ACHN (cell line): ENCODE measurements around the gene LHPP.

Source experiments
- DNase-seq: peaks from one replicate; pipeline ENCODE4 v3.0.0-alpha.2; 2015
- in situ Hi-C: cut with HindIII; loops from 2 replicates; pipeline ENCODE4 v1.10.0; 2017; ENCODE audit warnings: low sequenced_read_pairs, low pct_ligation_motif_present, low pct_unique_long_range_greater_than_20kb

LHPP gene

DNA sequence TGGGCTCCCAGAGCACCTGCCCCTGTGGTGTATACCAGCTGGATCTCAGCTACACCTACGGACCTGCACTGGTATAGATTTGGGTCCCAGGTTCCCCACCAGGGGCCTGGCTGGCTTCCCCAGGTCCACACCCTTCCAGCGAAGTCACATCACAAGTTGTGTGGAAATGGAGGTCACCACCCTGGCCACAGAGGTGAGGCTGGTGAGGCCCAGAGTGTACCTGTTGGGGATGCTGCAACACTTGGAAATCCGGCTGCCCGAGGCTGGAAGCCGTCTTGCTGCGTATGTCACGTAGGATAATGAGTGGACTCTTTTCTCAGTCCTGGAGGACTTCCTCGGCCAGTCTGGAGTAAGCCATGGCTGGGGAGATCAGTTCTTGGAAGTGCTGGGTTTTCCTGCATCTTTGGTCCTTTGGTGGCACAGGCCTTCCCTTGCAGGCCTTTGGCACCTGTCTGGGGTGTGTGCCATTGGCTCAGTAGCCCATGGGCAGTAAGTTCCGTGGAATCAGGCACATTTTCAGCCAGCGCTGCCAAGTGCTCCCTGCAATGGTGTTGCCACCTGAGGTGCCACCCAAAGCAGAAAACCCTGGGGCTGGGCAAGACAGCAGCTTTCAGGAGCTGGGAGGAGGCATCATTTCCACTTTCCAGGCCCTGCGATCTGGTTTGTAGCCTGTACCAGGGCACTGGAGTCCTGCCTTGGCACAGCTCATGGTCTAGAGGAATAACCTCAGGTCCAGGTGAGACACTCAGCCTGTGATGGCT, 97.9 kb downstream of the LHPP start:
- in situ Hi-C loops = no loop called here
- DNase-seq = no peak

GRCh38 chr10:124560377-124561105, 98.9 kb downstream of the LHPP start:
- in situ Hi-C loops = no loop called here
- DNase-seq = no peak

DNA sequence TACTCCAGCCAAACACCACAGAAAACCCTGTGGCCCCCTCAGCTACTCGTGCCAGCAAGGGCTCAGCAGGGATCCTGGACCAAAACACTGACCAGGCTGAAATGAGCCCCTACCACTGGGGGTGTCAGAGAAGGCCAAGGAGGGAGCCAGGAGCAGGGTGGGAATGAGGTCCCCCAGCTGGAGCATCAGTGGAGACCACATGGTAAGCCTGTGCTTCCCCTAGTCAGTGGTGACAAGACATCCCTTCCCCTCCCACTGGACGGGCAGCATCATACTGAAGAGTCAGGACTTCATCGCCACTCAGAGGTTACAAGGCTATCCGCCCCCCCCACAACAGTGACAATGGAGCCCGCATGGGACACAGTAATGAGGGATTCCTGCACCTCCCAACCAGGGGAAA, 99.6 kb downstream of the LHPP start:
- DNase-seq = no peak
- in situ Hi-C loops = no loop called here

DNA sequence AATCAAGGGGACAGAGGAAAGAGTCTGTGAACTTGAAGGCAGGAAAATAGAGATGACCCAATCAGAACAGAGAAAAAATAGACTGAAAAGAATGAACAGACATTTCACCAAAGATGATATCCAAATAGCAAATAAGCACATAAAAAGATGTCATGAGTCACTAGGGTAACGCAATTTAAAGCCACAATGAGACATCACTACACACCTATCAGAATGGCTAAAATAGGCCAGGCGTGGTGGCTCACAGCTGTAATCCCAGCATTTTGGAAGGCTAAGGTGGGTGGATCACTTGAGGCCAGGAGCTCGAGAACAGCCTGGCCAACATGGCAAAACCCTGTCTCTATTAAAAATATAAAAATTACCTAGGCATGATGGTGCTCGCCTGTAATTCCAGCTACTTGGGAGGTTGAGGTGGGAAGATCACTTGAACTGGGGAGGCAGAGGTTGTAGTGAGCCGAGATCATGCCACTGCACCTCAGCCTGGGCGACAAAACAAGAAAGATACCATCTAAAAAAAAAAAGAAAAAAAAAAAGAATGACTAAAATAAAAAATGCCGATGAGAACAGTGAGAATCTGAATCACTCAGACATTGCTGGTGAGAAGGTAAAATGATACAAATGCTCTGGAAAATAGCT, 100.9 kb downstream of the LHPP start:
- no peak for DNase-seq
- in situ Hi-C loops = no loop called here

DNA sequence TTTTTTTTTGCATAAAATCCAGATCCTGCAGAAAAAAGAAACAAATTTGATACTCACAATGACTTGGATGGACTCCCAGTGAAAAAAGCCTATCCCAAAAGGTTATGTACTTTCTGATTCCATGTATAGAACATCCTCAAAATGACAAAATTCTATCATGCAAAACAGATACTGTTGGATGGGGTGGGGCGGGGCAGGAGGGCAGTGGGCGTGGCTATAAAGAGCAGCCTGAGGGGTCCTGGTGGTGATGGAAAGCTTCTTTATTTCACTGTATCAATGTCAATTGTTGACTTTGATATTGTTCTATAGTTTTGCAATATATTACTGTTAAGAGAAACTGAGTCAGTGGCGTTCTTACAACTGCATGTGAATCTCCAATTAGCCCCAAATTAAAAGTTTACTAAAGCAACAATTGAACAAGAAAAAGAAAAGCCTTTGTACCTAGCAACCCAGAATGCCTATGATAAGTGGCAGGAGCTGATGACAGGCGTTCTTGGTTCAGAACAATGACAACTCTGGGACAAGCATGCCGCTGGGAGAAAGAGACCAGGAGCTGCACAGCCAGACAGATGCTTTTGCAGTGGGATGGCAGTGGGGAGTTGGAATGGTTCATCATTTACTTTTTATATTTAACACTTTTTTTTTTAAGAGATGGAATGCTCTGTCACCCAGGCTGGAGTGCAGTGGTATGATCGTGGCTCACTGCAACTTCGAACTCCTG, 101.9 kb downstream of the LHPP start:
- DNase-seq = no peak
- in situ Hi-C loops = no loop called here

DNA sequence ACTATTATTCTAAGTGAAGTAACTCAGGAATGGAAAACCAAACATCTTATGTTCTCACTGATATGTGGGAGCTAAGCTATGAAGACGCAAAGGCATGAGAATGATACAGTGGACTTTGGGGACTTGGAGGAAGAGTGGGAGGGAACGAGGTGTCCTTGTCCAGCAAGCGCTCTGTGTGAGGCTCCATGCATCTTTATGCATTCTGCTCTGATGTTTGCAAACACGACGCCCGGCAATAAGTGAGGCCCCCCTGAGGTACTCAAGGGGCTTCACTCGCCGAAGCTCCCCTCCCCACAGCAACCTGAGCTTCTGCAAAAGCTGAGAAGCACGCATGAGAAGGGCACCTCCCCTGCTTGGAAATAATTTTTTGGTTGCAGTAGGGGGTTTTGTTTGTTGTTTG, 103.3 kb downstream of the LHPP start:
- in situ Hi-C loops = no loop called here
- no peak for DNase-seq

GRCh38 chr10:124565565-124566221, 104.1 kb downstream of the LHPP start:
- DNase-seq = no peak

DNA sequence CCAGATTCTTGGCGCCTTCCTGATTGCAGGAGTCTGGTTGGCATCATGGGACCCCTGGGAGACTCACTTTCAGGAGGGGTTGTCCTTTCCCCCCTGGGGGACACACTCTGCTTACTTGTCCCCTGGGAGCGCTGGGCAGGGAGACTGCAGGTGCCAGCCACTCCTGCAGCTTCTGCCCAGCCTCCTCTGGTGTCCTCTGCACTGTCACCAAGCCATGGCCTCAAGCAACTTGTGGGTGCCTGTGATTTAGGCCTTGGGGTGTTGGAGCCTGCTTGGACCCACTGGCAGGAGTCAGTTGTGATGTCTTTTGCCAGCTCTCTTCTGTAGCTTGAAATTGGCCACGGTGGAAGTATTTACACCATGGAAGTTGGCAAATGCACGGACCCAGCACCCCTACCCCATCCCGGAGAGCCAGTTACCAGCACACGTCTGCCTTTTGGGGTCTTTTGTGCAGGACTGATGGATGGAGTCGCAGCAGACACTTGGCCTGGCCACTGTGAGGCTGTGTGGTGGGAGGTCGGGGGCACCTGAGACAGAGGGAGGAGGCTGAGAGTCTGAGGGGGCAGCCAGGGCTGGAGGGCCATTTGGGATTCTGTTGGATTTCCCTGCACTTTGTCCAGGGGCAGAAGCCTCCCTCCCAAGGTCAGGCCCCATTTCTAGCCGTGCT, 104.7 kb downstream of the LHPP start:
- DNase-seq = no peak
- in situ Hi-C loops = no loop called here

More at GRCh38 chr10:124565565-124566221, 104.1 kb downstream of the LHPP start:
- in situ Hi-C loops = no loop called here

DNA sequence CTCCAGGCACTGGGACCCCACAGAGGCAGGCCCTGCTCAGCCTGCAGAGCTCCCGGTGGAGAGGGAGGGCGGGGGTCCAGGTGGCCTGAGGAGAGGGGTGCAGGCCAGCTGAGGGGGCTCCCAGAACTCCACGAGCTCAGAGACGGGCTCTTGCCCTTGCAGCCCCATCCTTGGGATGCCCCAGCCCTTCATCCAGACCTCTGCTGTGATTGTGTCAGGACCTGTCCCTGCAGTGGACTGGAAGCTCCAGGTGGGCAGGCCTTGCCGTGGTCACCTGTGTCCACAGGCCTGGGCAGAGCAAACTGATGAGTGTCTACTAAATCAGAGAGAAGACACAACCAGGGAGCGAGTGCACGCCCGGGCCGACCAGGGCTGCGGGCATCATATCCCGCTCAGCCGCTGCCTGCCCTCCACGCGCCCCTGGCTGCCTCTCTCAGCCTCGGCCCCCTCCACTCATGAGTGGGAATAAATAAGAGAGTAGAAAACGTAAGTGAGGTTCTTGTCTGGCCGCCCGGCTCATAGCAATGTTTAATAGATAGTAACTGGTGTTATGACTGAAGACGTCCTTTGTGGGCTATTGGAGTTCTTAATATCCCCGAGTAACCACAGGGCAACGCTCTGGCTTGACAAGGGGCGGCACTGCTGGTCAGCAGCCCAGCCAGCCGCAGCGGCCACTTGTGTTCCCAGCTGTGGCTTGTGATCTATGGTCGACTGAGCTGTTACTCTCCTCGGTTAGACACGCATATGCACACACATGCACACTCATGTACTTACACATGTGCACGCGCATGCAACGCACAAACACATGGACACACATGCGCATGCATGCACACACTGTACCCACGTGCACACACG, 105.6 kb downstream of the LHPP start:
- in situ Hi-C loops = no loop called here
- DNase-seq = no peak

DNA sequence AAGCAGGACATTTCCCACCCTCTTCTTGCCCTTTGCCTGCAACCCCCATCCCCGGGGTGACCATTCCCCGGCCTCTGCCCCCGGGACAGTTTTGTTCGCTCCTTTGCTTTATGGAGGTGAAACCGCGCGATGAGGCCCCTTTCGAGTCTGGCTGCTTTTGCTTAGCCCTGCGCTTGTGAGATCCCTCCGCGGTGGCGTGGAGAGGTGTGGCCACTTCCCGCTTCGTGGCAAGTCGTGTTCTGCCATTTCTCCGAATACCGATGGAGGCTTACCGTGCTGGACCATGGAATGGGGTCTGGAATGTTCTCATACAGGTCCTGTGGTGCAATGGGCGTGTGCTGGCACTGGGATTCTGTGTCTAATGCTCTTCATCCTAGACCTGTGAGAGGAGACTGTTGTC, 106.7 kb downstream of the LHPP start:
- in situ Hi-C loops = no loop called here
- no peak for DNase-seq

DNA sequence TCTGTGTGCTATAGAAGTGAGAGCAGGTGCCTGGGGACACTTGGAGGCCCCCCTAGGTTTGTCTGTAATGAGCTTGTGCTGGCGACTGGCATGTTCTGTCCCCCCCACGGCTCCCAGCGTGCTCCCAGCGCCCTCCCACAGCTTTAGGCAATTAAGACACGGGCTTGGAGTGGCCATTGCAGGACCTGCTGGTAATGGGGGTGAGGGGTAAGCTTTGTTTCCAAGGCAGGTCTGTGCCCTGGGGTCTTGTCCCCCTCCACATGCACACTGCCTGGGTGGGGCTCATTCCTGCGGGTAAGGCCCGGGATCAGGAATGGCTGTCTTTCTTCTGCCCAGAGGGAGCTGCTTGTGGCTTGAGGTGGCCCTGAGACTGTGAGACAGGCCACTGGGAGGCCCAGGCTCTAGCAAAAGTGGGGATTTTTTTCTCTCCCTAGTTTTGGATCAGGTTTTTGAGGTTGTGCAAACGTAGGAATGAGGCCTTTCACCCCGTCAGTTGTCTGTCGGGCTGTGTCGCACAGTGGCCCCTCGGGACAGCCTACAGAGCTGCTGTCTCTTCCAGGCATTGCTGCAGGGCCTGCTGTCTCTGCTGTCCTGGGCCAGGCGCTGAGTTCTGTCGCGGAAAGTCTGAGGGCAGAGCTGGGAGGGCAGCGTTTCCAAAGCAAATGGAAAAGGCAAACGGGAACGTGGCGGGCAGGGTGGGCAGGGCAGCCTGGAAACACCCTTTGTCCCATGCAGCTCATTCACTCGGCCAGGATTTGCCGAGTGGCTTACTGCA, 107.4 kb downstream of the LHPP start:
- no peak for DNase-seq
- in situ Hi-C loops = no loop called here

DNA sequence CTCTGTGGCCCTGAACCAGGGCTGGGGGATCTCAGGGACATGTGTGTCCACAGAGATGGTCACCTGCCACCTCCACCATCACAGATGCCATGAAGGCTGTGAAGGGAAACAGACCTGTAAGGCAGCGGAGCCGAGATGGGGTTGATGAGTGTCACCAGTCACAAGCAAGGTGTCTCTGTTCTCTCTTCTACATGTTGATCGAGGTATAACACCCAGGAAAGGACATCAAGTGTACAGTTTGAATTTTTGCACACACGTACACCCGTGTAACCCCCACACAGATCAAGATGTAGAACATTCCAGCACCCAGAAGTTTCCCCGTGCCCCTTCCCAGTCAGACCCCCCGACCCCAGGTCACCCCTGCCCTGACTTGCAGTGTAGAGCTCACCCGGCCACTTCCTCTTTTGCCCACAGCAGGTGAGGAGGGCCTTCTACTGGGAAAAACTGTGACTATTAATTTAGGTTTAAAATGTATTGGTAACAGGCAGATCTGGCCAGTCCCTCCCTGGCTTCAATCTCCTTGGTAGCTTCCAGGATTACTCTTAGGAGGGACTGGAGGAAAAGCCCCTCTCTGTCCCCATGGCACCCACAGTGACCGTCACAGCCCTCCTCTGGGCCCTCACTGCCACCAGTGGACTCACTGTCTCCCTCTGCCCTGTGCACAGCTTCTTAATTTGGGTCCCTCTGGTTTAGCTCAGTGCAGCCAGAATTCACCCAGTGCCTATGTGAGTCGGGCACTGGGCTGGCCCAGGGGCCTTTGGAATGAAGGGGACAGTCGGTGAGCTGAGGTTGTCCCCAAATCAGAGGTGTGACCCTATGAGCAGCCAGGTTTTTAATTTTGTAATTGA, 108.2 kb downstream of the LHPP start:
- DNase-seq = no peak
- in situ Hi-C loops = no loop called here

- DNase-seq = no peak
- in situ Hi-C loops = no loop called here
Observed at GRCh38 chr10:124570646-124571045, 109.0 kb downstream of the LHPP start.

DNA sequence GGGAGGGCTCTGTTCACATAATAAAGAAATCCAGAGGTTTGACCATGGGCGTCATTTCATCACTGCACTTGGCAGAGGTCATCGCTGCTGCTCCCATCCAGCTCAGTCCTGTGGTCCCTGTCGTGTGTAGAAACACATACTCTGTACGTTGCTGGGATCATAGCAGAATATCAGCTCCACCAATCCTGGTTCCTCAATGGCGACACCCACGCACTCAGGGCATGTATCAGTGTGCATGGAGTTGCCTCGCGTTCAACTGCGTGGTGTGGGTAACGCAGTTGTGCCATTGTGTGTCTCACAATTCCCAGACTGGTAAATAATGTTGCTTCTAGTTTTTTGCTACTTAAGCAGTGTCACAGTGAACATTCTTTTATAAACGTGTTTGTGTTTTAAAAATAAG, 111.1 kb downstream of the LHPP start:
- in situ Hi-C loops = no loop called here
- DNase-seq = no peak

DNA sequence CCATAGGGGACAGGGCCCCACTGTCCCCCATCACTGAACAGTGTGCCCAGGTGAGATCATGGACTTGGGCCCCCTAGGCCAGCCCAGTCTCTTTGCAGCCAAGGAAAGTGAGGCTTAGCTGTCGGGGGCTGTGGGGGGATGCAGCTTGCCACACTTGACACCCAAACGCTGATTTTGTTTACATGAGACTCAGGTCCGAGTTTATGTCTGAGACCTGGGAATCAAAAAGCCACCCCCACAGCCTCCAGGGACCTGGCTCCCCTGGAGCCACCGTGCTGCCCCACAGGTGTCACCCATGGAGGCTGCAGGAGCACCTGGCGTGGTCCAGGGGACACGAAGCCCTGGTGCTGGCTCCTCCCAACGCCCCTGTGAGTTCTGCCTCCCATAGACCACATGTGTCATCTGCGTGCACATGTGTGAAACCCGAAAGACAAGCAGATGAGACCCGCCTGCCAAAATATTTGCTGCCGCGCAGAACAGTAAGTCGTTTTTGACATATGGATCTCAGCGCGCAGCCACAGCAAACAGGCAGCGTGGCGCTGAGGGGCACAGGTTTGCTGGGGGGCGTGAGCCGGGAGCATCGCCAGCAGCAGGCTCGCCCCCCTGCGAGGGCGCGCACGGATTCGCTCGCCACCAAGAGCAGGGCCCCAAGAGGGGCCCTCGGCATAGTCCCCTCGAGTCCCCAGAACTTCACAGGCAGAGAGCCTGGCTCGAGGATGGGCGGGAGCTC, 112.3 kb downstream of the LHPP start:
- no peak for DNase-seq
- in situ Hi-C loops = no loop called here
